ENCODE data around the gene ZNF423.
A peak's percentile ranks its signal among the peaks of the same experiment; 100 is the strongest.

ZNF423 gene

DNA sequence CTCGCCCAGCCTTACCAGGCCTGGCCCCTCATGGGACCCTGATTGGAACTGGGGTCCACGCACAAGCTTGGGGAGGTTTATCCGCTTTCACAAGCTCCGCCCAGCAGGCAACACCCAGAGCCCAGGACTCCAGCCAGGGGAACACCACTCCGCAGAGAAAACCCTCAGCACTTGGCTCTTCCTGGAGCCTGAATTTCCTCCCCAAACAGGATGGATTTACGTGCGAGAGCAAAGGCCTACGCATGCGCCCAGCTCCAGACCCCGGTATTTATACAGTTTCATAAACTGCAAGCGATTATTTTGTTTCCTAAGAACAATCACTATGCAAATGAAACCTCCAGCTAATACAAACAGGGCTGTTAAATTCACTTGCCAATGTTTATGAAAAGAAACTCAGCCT, 22.8 kb downstream of the ZNF423 start:
- peak overlapping the region; percentile 32 for H3K4me3 ChIP-seq
- no peak for DNase-seq (ENCODE audit: low spot score)
- peak overlapping the region; percentile 82 to 87 for H3K27ac ChIP-seq
- TF ChIP-seq, protein P1, sequence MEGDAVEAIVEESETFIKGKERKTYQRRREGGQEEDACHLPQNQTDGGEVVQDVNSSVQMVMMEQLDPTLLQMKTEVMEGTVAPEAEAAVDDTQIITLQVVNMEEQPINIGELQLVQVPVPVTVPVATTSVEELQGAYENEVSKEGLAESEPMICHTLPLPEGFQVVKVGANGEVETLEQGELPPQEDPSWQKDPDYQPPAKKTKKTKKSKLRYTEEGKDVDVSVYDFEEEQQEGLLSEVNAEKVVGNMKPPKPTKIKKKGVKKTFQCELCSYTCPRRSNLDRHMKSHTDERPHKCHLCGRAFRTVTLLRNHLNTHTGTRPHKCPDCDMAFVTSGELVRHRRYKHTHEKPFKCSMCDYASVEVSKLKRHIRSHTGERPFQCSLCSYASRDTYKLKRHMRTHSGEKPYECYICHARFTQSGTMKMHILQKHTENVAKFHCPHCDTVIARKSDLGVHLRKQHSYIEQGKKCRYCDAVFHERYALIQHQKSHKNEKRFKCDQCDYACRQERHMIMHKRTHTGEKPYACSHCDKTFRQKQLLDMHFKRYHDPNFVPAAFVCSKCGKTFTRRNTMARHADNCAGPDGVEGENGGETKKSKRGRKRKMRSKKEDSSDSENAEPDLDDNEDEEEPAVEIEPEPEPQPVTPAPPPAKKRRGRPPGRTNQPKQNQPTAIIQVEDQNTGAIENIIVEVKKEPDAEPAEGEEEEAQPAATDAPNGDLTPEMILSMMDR (IDR thresholded peaks at IDR 0.05) = no peak

GRCh38 chr16:49832177-49832576, 23.7 kb downstream of the ZNF423 start:
- Histone ChIP-seq H3K4me3 (peak overlapping the region; percentile 32), H3K27ac (peak overlapping the region; percentile 82 to 87)
- TF ChIP-seq, protein P1 (IDR thresholded peaks at IDR 0.05) = no peak
- DNase-seq (ENCODE audit: low spot score) = no peak

DNA sequence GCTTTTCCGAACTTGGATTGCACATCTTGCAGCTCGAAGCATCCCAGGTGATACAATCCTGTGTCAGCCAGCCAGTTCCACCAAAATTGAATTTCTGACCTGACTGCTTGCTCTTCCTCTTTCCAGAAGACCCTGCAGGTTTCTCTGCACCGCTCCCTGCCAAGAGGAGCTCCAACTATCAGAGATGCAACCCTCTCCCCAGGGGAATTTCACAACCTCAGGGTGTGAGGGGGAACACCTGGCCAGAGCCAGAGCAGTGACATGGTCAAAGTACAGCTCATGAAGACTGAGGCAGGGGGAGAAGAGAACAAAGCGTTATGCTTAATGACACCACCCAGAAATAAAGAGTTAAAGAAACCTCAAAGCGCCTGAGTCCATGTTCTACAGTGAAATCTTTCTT, 25.0 kb downstream of the ZNF423 start:
- H3K4me3 ChIP-seq = no peak overlapping the region
- no peak for DNase-seq (ENCODE audit: low spot score)
- H3K27ac ChIP-seq = peak overlapping the region; percentile 43 to 82
- TF ChIP-seq, protein P1 (IDR thresholded peaks at IDR 0.05) = no peak

- Histone ChIP-seq H3K27ac (peak overlapping the region; percentile 42 to 80), H3K4me3 (no peak overlapping the region)
- TF ChIP-seq, protein P1 (IDR thresholded peaks at IDR 0.05) = no peak
- DNase-seq (ENCODE audit: low spot score) = no peak
These were observed 27.2 kb downstream of the ZNF423 start for GRCh38 chr16:49828533-49829267.

- Histone ChIP-seq H3K27ac (peak overlapping the region; percentile 42 to 80), H3K4me3 (peak overlapping the region; percentile 30)
- TF ChIP-seq, protein P1 (IDR thresholded peaks at IDR 0.05) = no peak
- DNase-seq (ENCODE audit: low spot score) = no peak
These were observed 28.0 kb downstream of the ZNF423 start for GRCh38 chr16:49827805-49828438.

- TF ChIP-seq, protein P1 (IDR thresholded peaks at IDR 0.05) = no peak
- H3K27ac ChIP-seq = peak overlapping the region in 1 of 2 donors; percentile 80
These were observed 29.4 kb downstream of the ZNF423 start for GRCh38 chr16:49826515-49826914.

DNA sequence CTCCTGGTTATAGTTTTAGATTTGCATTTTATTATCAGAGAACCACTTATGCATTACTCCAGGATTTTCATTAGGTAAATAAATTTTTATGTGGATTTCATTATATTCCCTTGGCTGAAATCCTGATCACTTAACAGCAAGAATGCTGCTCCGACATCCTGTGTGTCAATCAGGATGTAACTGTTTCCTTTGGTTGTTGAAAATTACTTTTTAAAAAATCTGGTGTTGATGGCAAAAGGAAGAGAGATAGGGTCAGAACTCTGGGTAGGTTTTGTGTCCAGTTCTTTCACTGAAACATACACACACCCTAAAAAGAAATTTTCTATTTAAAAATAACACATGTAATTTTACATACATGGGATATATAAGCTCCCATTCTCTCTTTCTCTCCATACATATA, 30.9 kb downstream of the ZNF423 start:
- H3K4me3 ChIP-seq = no peak overlapping the region
- peak overlapping the region in 1 of 2 donors; percentile 2 for H3K27ac ChIP-seq
- TF ChIP-seq, protein P1 (IDR thresholded peaks at IDR 0.05) = no peak
- DNase-seq (ENCODE audit: low spot score) = no peak

More at GRCh38 chr16:49826515-49826914, 29.4 kb downstream of the ZNF423 start:
- no peak overlapping the region for H3K4me3 ChIP-seq
- DNase-seq (ENCODE audit: low spot score) = no peak
